ENCODE measurements around the gene TMEM272.

GRCh38 chr13:51873837-51874236 is 28.9 kb upstream of the TMEM272 start:
- TF ChIP-seq POLR2AphosphoS5 (IDR thresholded peaks at IDR 0.05) (no peak), POLR2A (IDR thresholded peaks at IDR 0.05) (no peak)
